Testis (tissue), 2 donors: ENCODE measurements around the gene SPZ1.
"Not testable (repeated sequence)": the region's sequence is repeated elsewhere in the genome, so short reads cannot be mapped to it uniquely, and the experiment has no call there.

Experiments
- POLR2A ChIP-seq: fragments of 450-650 bp; IDR thresholded peaks from one replicate; pipeline ENCODE4 v1.6.1; 2017; ENCODE audit warnings: antibody characterized with exemption, mild to moderate bottlenecking, moderate library complexity
- TF ChIP-seq, protein P1 (sequence below), 3 experiments: fragments of 450-650 bp in 2 of 3; fragments of 200-600 bp in 1 of 3; sonication (generic) in 1 of 3; IDR thresholded peaks; one replicate each; pipeline ENCODE4 v1.5.1; 2016 to 2019; ENCODE audit warnings: antibody characterized with exemption in 3 of 3, mild to moderate bottlenecking in 2 of 3, moderate library complexity in 1 of 3

GRCh38 chr5:80300796-80301195, 19.0 kb upstream of the SPZ1 start:
- TF ChIP-seq, protein P1, sequence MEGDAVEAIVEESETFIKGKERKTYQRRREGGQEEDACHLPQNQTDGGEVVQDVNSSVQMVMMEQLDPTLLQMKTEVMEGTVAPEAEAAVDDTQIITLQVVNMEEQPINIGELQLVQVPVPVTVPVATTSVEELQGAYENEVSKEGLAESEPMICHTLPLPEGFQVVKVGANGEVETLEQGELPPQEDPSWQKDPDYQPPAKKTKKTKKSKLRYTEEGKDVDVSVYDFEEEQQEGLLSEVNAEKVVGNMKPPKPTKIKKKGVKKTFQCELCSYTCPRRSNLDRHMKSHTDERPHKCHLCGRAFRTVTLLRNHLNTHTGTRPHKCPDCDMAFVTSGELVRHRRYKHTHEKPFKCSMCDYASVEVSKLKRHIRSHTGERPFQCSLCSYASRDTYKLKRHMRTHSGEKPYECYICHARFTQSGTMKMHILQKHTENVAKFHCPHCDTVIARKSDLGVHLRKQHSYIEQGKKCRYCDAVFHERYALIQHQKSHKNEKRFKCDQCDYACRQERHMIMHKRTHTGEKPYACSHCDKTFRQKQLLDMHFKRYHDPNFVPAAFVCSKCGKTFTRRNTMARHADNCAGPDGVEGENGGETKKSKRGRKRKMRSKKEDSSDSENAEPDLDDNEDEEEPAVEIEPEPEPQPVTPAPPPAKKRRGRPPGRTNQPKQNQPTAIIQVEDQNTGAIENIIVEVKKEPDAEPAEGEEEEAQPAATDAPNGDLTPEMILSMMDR (IDR thresholded peaks at IDR 0.05): not testable (repeated sequence)
- not testable (repeated sequence) for TF ChIP-seq POLR2A
